ENCODE measurements around the gene ZNF296. TPM values are rescaled to one million over a fixed set of nuclear protein-coding genes. Genes with fewer than 3 reads are reported as not detected.
A peak's percentile ranks its signal among the peaks of the same experiment; 100 is the strongest.

The ZNF296 gene
- total and polyA plus RNA-seq, 2 of the 13 experiments (the other 11 are each of a cell fraction or from before 2014, with no cell fraction given): 0.26 to 0.62 TPM

DNA sequence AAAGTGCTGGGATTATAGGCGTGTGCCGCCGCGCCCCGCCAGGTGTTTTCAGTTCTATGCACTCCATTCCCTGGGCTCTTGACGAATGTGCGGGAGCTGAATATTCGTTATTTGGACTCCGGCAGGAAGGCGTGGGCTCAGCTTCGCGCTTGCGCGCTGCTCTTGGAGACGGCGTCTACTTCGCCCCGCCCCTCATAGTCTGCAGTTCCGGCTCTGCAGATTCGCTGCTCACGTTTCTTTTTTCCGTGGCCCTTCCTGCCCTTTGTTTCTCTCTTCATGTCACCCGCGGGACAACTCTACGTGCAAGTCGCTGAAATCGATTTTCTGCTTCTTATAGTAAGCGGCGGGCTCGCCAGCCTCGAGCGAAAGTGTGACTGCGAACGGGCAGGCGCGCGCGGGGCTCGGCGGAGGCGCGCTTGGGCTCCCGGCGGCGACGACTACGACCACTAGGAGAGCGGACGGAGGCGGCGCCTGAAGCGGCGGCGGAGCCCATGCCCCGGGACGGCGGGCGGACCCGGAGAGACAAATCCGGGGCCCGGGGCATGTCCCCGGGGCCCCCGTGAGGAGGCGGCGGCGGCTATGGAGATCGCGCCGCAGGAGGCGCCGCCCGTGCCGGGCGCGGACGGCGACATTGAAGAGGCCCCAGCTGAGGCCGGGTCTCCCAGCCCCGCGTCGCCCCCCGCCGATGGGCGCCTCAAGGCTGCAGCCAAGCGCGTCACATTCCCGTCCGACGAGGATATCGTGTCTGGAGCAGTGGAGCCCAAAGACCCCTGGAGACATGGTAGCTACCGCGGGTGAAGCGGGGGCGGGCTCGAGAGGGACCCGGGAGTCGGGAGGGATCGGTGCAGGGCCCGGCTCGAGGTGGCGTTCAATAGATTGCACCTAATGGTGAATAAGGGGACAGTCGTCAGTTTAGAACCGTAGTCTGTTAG, 16.7 kb upstream of the ZNF296 start, which contains the start of gene PPP1R37 (continued):
- no peak for TF ChIP-seq ZKSCAN8 (CRISPR knock-in tag; IDR thresholded peaks at IDR 0.05; ENCODE audit: borderline replicate concordance)
- TF ChIP-seq TEAD3 (CRISPR knock-in tag; optimal IDR thresholded peaks at IDR 0.05; ENCODE audit: borderline replicate concordance): peak; percentile 16
- TF ChIP-seq PBX3 (CRISPR knock-in tag; IDR thresholded peaks at IDR 0.05; ENCODE audit: borderline replicate concordance): no peak
- TF ChIP-seq GABPA (IDR thresholded peaks at IDR 0.05; ENCODE audit: low read depth, low read length): peak; percentile 26; the same call in 1 of the 2 replicates
- TF ChIP-seq GABPA (CRISPR knock-in tag; IDR thresholded peaks at IDR 0.05; ENCODE audit: low read depth): peak; percentile 72
- peak; percentile 40; the same call in 1 of the 2 replicates for TF ChIP-seq SMYD3 (CRISPR knock-in tag; IDR thresholded peaks at IDR 0.05)
- TF ChIP-seq ZNF33B (CRISPR knock-in tag; IDR thresholded peaks at IDR 0.05): no peak
- peak; percentile 75 for TF ChIP-seq IRF2 (CRISPR knock-in tag; IDR thresholded peaks at IDR 0.05)
- TF ChIP-seq PTBP1 (IDR thresholded peaks at IDR 0.05; ENCODE audit: low read depth, low read length, poor library complexity, severe bottlenecking): no peak
- TF ChIP-seq ZBTB2 (CRISPR knock-in tag; IDR thresholded peaks at IDR 0.05; ENCODE audit: low read depth): peak; percentile 95
- TF ChIP-seq KDM3A (CRISPR knock-in tag; IDR thresholded peaks at IDR 0.05; ENCODE audit: low read depth): peak; percentile 40; the same call in 1 of the 2 replicates
- no peak; the same call in 1 of the 2 replicates for TF ChIP-seq ZNF766 (CRISPR knock-in tag; IDR thresholded peaks at IDR 0.05; ENCODE audit: borderline replicate concordance)
- no peak for TF ChIP-seq ZMYM2 (CRISPR knock-in tag; IDR thresholded peaks at IDR 0.05)
- TF ChIP-seq ZBTB33 (CRISPR knock-in tag; IDR thresholded peaks at IDR 0.05): 0 out of 2 replicates have a peak, but pooled peaks have one; percentile 30
- TF ChIP-seq ZNF704 (CRISPR knock-in tag; IDR thresholded peaks at IDR 0.05; ENCODE audit: borderline replicate concordance): 0 out of 2 replicates have a peak, but pooled peaks have one; percentile 29
- TF ChIP-seq ZNF274 (CRISPR knock-in tag; IDR thresholded peaks at IDR 0.05): no peak; the same call in 1 of the 2 replicates
- no peak for TF ChIP-seq STAT5B (CRISPR knock-in tag; IDR thresholded peaks at IDR 0.05)
- TF ChIP-seq SALL2 (CRISPR knock-in tag; IDR thresholded peaks at IDR 0.05): no peak
- no peak for TF ChIP-seq HES4 (CRISPR knock-in tag; IDR thresholded peaks at IDR 0.05; ENCODE audit: borderline replicate concordance)
- TF ChIP-seq XBP1 (CRISPR knock-in tag; IDR thresholded peaks at IDR 0.05): no peak
- TF ChIP-seq SP4 (CRISPR knock-in tag; IDR thresholded peaks at IDR 0.05): peak; percentile 90
- peak; percentile 71; the same call in 1 of the 2 replicates for TF ChIP-seq SP5 (CRISPR knock-in tag; IDR thresholded peaks at IDR 0.05; ENCODE audit: borderline replicate concordance, low read depth)
- TF ChIP-seq NONO (IDR thresholded peaks at IDR 0.05): no peak
- peak; percentile 86 for TF ChIP-seq NONO (CRISPR knock-in tag; conservative IDR thresholded peaks at IDR 0.05)
